K562 (cell line): ENCODE data around the gene UBE2E3. TPM values are rescaled to one million over a fixed set of nuclear protein-coding genes. Genes with fewer than 3 reads are reported as not detected.

Experiments
- ATAC-seq: fragments of 200-7000 bp; cut with Tn5 transposase; 3 replicates; pipeline ENCODE4 v1.9.1; 2020; ENCODE audit warnings: moderate library complexity
- BruUV-seq: library from RNA; stranded (reverse); fragments of 400-500 nt; replicated peaks from 2 replicates; lab custom pipeline; 2021; lab: Mats Ljungman, UMichigan
- CTCF ChIA-PET: fragments of 300-600 bp; formaldehyde crosslinking; extraction: SDS; loops from one replicate; lab custom pipeline; 2021; ENCODE audit warnings: low intra/inter-chr PET ratio; lab: Yijun Ruan, JAX
- POLR2A ChIA-PET: fragments of 300-600, 350-650 bp; sonication (Branson Sonifier 250); formaldehyde crosslinking; extraction: SDS; loops from one replicate; lab custom pipeline; 2021; ENCODE audit warnings: antibody characterized with exemption, inconsistent platforms; lab: Yijun Ruan, JAX
- DNase-seq, 4 experiments: peaks; one replicate each; pipeline versions ENCODE4 v3.0.0 to v3.0.0-alpha.2; 2011 to 2018; ENCODE audit warnings: low spot score in 3 of 4, mixed read lengths in 3 of 4; ENCODE audit errors: extremely low read depth in 1 of 4
- FAIRE-seq: peaks from 2 replicates; lab custom pipeline; 2011; peaks lifted over from hg19 to GRCh38; lab: Jason Lieb, UNC
- H2AFZ ChIP-seq: 2 replicates; pipeline ENCODE4 v1.6.0; 2011; ENCODE audit warnings: low read depth, low read length, control low read depth, inconsistent platforms
- H3K27ac ChIP-seq: fragments of 200-600 bp; 3 replicates; pipeline ENCODE4 v1.8.0; 2011; ENCODE audit warnings: low read depth, mild to moderate bottlenecking, control low read depth, inconsistent platforms, low read length, moderate library complexity, mixed read lengths; ENCODE audit errors: extremely low read depth
- H3K27me3 ChIP-seq, 2 experiments: fragments of 300-600 bp in 1 of 2; 2 replicates in 1 of 2; 3 replicates in 1 of 2; pipeline versions ENCODE4 v1.6.0 to v1.8.0; 2011; ENCODE audit warnings: inconsistent platforms in 2 of 2, low read length in 2 of 2, mild to moderate bottlenecking in 1 of 2, mixed read lengths in 1 of 2, moderate library complexity in 1 of 2; ENCODE audit not compliant: control insufficient read depth in 2 of 2, insufficient read depth in 2 of 2
- H3K36me3 ChIP-seq: fragments of 300-600 bp; 3 replicates; pipeline ENCODE4 v1.8.0; 2011; ENCODE audit warnings: mild to moderate bottlenecking, low read length, inconsistent platforms; ENCODE audit not compliant: control insufficient read depth, insufficient read depth
- H3K4me1 ChIP-seq, 2 experiments: fragments of 200-600 bp in 1 of 2; replicated peaks in 1 of 2; 2 replicates in 1 of 2; 3 replicates in 1 of 2; pipeline versions ENCODE4 v1.5.1 to v1.8.0; 2011; ENCODE audit warnings: inconsistent platforms in 2 of 2, low read length in 2 of 2, mild to moderate bottlenecking in 1 of 2, mixed read lengths in 1 of 2, moderate library complexity in 1 of 2; ENCODE audit not compliant: control insufficient read depth in 2 of 2, insufficient read depth in 2 of 2
- H3K4me2 ChIP-seq: 2 replicates; pipeline ENCODE4 v1.6.1; 2011; ENCODE audit warnings: low read length, control low read depth, inconsistent platforms, mixed read lengths; ENCODE audit not compliant: insufficient read depth
- H3K4me3 ChIP-seq: fragments of 200-600 bp; sonication (generic), shearing (Covaris generic); 2 replicates; pipeline ENCODE4 v1.5.1; 2016; ENCODE audit warnings: control low read depth, inconsistent platforms
- H3K79me2 ChIP-seq: fragments of 200-600 bp; 3 replicates; pipeline ENCODE4 v1.8.0; 2011; ENCODE audit warnings: low read length, inconsistent platforms; ENCODE audit not compliant: control insufficient read depth, insufficient read depth
- H3K9ac ChIP-seq, 2 experiments: 2 replicates each; pipeline versions ENCODE4 v1.6.0 to v1.6.1; 2011; ENCODE audit warnings: low read depth in 2 of 2, low read length in 2 of 2, control low read depth in 1 of 2, inconsistent platforms in 1 of 2, mild to moderate bottlenecking in 1 of 2, mixed read lengths in 1 of 2; ENCODE audit not compliant: insufficient read depth in 1 of 2
- H3K9me1 ChIP-seq: one replicate; pipeline ENCODE4 v1.6.0; 2011; ENCODE audit warnings: inconsistent platforms, mild to moderate bottlenecking, low read length, moderate library complexity; ENCODE audit not compliant: control insufficient read depth, insufficient read depth
- H3K9me3 ChIP-seq: replicated peaks from 2 replicates; pipeline ENCODE4 v1.5.1; 2011; ENCODE audit warnings: low read depth, low read length, inconsistent platforms; ENCODE audit not compliant: control insufficient read depth, insufficient read depth
- H4K20me1 ChIP-seq: replicated peaks from 2 replicates; pipeline ENCODE4 v1.6.1; 2011; ENCODE audit warnings: low read length, inconsistent platforms, mixed read lengths; ENCODE audit not compliant: control insufficient read depth, insufficient read depth
- BRD4 ChIP-seq: fragments of 200-600 bp; sonication (generic); IDR thresholded peaks from 2 replicates; pipeline ENCODE4 v1.6.1; 2017; ENCODE audit warnings: inconsistent platforms
- NCOA1 ChIP-seq: fragments of 450-650 bp; IDR thresholded peaks from 2 replicates; pipeline ENCODE4 v1.6.1; 2016; ENCODE audit warnings: low read depth
- NFIC ChIP-seq: fragments of 450-650 bp; IDR thresholded peaks from 2 replicates; pipeline ENCODE4 v1.6.1; 2017; ENCODE audit warnings: mild to moderate bottlenecking, inconsistent platforms
- YY1 ChIP-seq, 3 experiments: IDR thresholded peaks; 2 replicates each; pipeline ENCODE4 v1.6.1; 2011; ENCODE audit warnings: low read length in 2 of 3, mild to moderate bottlenecking in 2 of 3, moderate library complexity in 2 of 3, borderline replicate concordance in 1 of 3, control low read depth in 1 of 3, low read depth in 1 of 3; ENCODE audit not compliant: insufficient read depth in 3 of 3, insufficient replicate concordance in 2 of 3, control insufficient read depth in 1 of 3, insufficient read length in 1 of 3; ENCODE audit errors: extremely low read depth in 1 of 3
- ZNF699 ChIP-seq: fragments of 250-450 bp; sonication (Bioruptor Pico); IDR thresholded peaks from 2 replicates; pipeline ENCODE4 v1.8.0; 2021; ENCODE audit warnings: mild to moderate bottlenecking, moderate library complexity; ENCODE audit not compliant: insufficient replicate concordance
- WGBS: fragments of 100-300 bp; shearing (Covaris generic); methylation state at CpG from one replicate; pipeline ENCODE4 v1.1.6; 2016; ENCODE audit warnings: low coverage, mixed read lengths; ENCODE audit not compliant: insufficient coverage; ENCODE audit errors: missing lambda C conversion rate; 5-methylcytosine and 5-hydroxymethylcytosine counted together
- in situ Hi-C: fragments of 300-500 bp; cut with MboI; formaldehyde crosslinking; loops from 4 replicates; pipeline ENCODE4 v1.15.0; 2018; ENCODE audit warnings: inconsistent platforms, mixed read lengths
- intact Hi-C: fragments of 100-400 bp; cut with micrococcal nuclease; formaldehyde crosslinking; loops from 2 replicates; pipeline ENCODE4 v1.14.2; 2022
- polyA plus RNA-seq, 8 experiments: library from polyadenylated mRNA; depleted of rRNA in 4 of 8; stranded (reverse) in 5 of 8; unstranded in 3 of 8; fragments of >200 nt; fragmentation: Nextera tagmentation in 2 of 8; fragmentation: Illumina TruSeq in 1 of 8; extraction: Ambion mirVana in 2 of 8; extraction: Trizol in 1 of 8; gene quantifications; 2 replicates each; pipeline versions ENCODE4 v1.2.1 to v1.2.3, GENCODE V29; 2011 to 2014; ENCODE audit warnings: inconsistent platforms in 1 of 8, missing spikeins in 1 of 8
- total RNA-seq, 7 experiments: library from RNA; depleted of rRNA in 6 of 7; stranded (reverse); fragments of >200 nt in 6 of 7; fragmentation: Illumina TruSeq in 2 of 7; extraction: Trizol in 2 of 7; gene quantifications; 2 replicates each; pipeline versions ENCODE4 v1.2.1 to v1.2.3, GENCODE V29; 2011 to 2021; ENCODE audit warnings: low replicate concordance in 1 of 7
- TF ChIP-seq, protein P1 (sequence below): sonication (generic); formaldehyde crosslinking; IDR thresholded peaks from 2 replicates; pipeline ENCODE4 v1.8.0; 2022; ENCODE audit warnings: missing genetic modification reagents, mild to moderate bottlenecking, moderate library complexity, borderline replicate concordance
- TF ChIP-seq, protein P2 (sequence below): fragments of 250-450 bp; sonication (Bioruptor Pico); IDR thresholded peaks from 2 replicates; pipeline ENCODE4 v1.8.0; 2022; ENCODE audit warnings: inconsistent platforms, mild to moderate bottlenecking, moderate library complexity, borderline replicate concordance
- TF ChIP-seq, protein P3 (sequence below): sonication (generic); formaldehyde crosslinking; IDR thresholded peaks from 2 replicates; pipeline ENCODE4 v1.8.0; 2022; ENCODE audit warnings: mild to moderate bottlenecking, missing genetic modification reagents

The UBE2E3 gene
- total and polyA plus RNA-seq, 9 of the 15 experiments (the other 6 are each of a cell fraction or from before 2014, with no cell fraction given), result 58.2 to 173 (median 78.0) TPM

DNA sequence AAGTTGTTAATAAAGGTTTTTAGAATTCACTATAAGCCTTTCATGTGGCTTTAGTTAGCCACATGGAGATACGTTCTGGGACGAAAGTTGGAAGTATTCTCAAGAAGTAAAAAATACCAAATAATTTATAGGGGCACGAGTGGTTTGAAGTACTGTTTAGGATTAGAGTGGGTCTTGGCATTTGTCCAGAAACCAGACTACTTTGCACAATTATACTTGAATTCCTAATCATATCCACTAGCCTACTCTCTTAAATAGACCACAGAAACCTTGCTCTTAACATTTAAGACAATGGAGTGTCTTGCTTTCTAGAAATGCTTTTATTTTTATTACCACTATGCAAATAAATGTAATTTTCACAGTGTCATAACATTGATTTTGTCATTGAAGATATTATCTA lies 44.6 kb downstream of the UBE2E3 start:
- H3K4me1 ChIP-seq, result no peaks in the 10 kb centered on the region
- no peak overlapping the region for H3K27ac ChIP-seq
- no peak for DNase-seq
- WGBS, result 75% methylated on average over 3 of the region's 3 CpGs
- no peak for FAIRE-seq
- H3K9me1 ChIP-seq, result no peaks in the 10 kb centered on the region
- no peaks in the 10 kb centered on the region for H4K20me1 ChIP-seq
- no peak overlapping the region for H3K9ac ChIP-seq
- H3K9me3 ChIP-seq, result no peaks in the 10 kb centered on the region
- no TSS peak for BruUV-seq
- H3K4me3 ChIP-seq, result no peak overlapping the region
- intact Hi-C loops, result no loop called here
- H3K27me3 ChIP-seq, result no peaks in the 10 kb centered on the region
- no peak for TF ChIP-seq BRD4
- TF ChIP-seq, protein P1, sequence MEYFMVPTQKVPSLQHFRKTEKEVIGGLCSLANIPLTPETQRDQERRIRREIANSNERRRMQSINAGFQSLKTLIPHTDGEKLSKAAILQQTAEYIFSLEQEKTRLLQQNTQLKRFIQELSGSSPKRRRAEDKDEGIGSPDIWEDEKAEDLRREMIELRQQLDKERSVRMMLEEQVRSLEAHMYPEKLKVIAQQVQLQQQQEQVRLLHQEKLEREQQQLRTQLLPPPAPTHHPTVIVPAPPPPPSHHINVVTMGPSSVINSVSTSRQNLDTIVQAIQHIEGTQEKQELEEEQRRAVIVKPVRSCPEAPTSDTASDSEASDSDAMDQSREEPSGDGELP, result no peak
- no peak for TF ChIP-seq YY1 (IDR thresholded peaks at IDR 0.05; ENCODE audit: borderline replicate concordance in 1 of 3, control insufficient read depth in 1 of 3, extremely low read depth in 1 of 3, insufficient read depth in 3 of 3, insufficient read length in 1 of 3, insufficient replicate concordance in 2 of 3, low read depth in 1 of 3, low read length in 2 of 3)
- peak; percentile 67 for TF ChIP-seq NFIC
- TF ChIP-seq, protein P2, sequence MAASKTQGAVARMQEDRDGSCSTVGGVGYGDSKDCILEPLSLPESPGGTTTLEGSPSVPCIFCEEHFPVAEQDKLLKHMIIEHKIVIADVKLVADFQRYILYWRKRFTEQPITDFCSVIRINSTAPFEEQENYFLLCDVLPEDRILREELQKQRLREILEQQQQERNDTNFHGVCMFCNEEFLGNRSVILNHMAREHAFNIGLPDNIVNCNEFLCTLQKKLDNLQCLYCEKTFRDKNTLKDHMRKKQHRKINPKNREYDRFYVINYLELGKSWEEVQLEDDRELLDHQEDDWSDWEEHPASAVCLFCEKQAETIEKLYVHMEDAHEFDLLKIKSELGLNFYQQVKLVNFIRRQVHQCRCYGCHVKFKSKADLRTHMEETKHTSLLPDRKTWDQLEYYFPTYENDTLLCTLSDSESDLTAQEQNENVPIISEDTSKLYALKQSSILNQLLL (CRISPR knock-in tag), result no peak
- no peak for TF ChIP-seq ZNF699 (CRISPR knock-in tag)
- TF ChIP-seq NCOA1, result no peak
- TF ChIP-seq, protein P3, sequence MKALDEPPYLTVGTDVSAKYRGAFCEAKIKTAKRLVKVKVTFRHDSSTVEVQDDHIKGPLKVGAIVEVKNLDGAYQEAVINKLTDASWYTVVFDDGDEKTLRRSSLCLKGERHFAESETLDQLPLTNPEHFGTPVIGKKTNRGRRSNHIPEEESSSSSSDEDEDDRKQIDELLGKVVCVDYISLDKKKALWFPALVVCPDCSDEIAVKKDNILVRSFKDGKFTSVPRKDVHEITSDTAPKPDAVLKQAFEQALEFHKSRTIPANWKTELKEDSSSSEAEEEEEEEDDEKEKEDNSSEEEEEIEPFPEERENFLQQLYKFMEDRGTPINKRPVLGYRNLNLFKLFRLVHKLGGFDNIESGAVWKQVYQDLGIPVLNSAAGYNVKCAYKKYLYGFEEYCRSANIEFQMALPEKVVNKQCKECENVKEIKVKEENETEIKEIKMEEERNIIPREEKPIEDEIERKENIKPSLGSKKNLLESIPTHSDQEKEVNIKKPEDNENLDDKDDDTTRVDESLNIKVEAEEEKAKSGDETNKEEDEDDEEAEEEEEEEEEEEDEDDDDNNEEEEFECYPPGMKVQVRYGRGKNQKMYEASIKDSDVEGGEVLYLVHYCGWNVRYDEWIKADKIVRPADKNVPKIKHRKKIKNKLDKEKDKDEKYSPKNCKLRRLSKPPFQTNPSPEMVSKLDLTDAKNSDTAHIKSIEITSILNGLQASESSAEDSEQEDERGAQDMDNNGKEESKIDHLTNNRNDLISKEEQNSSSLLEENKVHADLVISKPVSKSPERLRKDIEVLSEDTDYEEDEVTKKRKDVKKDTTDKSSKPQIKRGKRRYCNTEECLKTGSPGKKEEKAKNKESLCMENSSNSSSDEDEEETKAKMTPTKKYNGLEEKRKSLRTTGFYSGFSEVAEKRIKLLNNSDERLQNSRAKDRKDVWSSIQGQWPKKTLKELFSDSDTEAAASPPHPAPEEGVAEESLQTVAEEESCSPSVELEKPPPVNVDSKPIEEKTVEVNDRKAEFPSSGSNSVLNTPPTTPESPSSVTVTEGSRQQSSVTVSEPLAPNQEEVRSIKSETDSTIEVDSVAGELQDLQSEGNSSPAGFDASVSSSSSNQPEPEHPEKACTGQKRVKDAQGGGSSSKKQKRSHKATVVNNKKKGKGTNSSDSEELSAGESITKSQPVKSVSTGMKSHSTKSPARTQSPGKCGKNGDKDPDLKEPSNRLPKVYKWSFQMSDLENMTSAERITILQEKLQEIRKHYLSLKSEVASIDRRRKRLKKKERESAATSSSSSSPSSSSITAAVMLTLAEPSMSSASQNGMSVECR (CRISPR knock-in tag), result no peak
- in situ Hi-C loops, result no loop called here
- H3K79me2 ChIP-seq, result peaks cover 81% of the 10 kb centered on the region
- H2AFZ ChIP-seq, result no peak overlapping the region
- ChIA-PET CTCF (no interaction called here), POLR2A (no interaction called here)
- H3K4me2 ChIP-seq, result no peak overlapping the region
- no peaks in the 10 kb centered on the region for H3K36me3 ChIP-seq
- no peak for ATAC-seq
